Measurements from ENCODE around the gene SPDEF.

Gene SPDEF

DNA sequence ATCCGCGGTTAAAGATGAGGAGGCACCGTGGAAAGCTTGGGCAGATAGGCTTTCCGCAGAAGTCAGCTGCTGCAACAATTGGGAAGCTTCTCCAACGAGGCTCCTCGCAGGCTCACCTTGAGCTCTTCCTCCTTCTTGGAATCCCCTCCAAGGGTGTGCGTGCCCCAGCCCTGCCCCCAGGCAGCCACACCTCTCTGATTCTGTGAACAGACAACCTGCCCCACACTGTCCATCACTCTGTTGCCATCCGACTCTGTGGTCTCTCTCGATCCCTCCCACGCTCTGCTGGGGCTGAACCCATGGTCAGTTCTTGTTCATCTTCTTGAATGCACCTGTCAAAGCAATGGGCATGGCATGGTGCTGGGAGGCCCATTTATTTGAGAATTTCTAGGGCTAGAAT lies 58.7 kb downstream of the SPDEF start:
- no peak overlapping the region for H3K9ac ChIP-seq (ENCODE audit: insufficient read length, low read depth)
- DNase-seq (ENCODE audit: low read depth, low spot score): no peak
- TF ChIP-seq ZNF274 (IDR thresholded peaks at IDR 0.05; ENCODE audit: low read depth, low read length) (no peak), YY1 (IDR thresholded peaks at IDR 0.05; ENCODE audit: insufficient read depth, insufficient read length) (no peak), SUZ12 (IDR thresholded peaks at IDR 0.05; ENCODE audit: extremely low read depth, insufficient read depth, insufficient read length) (no peak)
- peaks cover 15% of the 10 kb centered on the region; the same call in 1 of the 2 replicates for H3K9me3 ChIP-seq (ENCODE audit: insufficient read depth, low read length)
- H3K4me3 ChIP-seq (ENCODE audit: insufficient read length, low read depth): no peak overlapping the region
- H3K4me1 ChIP-seq (ENCODE audit: insufficient read depth, insufficient read length): peaks cover 3% of the 10 kb centered on the region
- no peaks in the 10 kb centered on the region for H3K36me3 ChIP-seq (ENCODE audit: insufficient read depth, insufficient read length, low read length)
- H3K27me3 ChIP-seq (ENCODE audit: insufficient read depth, insufficient read length): no peaks in the 10 kb centered on the region

DNA sequence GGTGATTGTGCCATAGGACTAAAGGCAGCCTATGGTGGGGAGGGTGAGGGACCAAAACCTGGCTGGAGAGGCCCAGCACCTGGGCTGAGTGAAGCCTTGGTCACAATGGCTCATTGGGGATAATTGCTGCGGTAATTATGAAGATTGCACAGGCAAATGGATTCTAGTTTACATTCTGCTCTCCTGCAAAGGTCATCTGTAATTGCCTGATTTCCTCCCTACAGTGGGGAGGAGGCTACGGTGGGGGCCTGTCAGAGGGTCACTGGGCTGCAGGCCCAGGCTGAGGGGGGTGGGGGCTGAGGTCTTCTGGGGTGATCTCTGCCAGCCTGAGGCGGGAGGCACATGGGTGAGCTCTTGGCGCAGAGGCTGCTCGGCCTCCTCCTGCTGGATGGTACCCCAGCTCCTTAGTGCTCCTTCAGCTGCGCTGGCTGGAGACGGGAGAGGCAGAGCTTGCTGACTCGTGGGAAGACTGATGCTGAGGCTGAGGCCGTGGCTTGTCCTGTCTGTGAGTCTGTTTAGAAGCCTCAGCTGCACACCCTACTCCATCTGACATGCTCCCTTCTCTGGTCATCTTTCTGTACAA lies 59.9 kb downstream of the SPDEF start:
- Histone ChIP-seq H3K36me3 (ENCODE audit: insufficient read depth, insufficient read length, low read length) (no peaks in the 10 kb centered on the region), H3K9ac (ENCODE audit: insufficient read length, low read depth) (no peak overlapping the region), H3K27me3 (ENCODE audit: insufficient read depth, insufficient read length) (no peaks in the 10 kb centered on the region), H3K4me3 (ENCODE audit: insufficient read length, low read depth) (no peak overlapping the region), H3K9me3 (ENCODE audit: insufficient read depth, low read length) (peaks cover 8% of the 10 kb centered on the region; the same call in 1 of the 2 replicates), H3K4me1 (ENCODE audit: insufficient read depth, insufficient read length) (peaks cover 3% of the 10 kb centered on the region)
- TF ChIP-seq YY1 (IDR thresholded peaks at IDR 0.05; ENCODE audit: insufficient read depth, insufficient read length): no peak
- TF ChIP-seq ZNF274 (IDR thresholded peaks at IDR 0.05; ENCODE audit: low read depth, low read length): no peak
- no peak for TF ChIP-seq SUZ12 (IDR thresholded peaks at IDR 0.05; ENCODE audit: extremely low read depth, insufficient read depth, insufficient read length)
- no peak for DNase-seq (ENCODE audit: low read depth, low spot score)

GRCh38 chr6:34494973-34495372 lies 61.2 kb downstream of the SPDEF start:
- H3K9me3 ChIP-seq (ENCODE audit: insufficient read depth, low read length): no peaks in the 10 kb centered on the region
- no peak for DNase-seq (ENCODE audit: low read depth, low spot score)
- H3K9ac ChIP-seq (ENCODE audit: insufficient read length, low read depth): no peak overlapping the region
- no peaks in the 10 kb centered on the region for H3K36me3 ChIP-seq (ENCODE audit: insufficient read depth, insufficient read length, low read length)
- no peaks in the 10 kb centered on the region for H3K27me3 ChIP-seq (ENCODE audit: insufficient read depth, insufficient read length)
- TF ChIP-seq ZNF274 (IDR thresholded peaks at IDR 0.05; ENCODE audit: low read depth, low read length) (no peak), SUZ12 (IDR thresholded peaks at IDR 0.05; ENCODE audit: extremely low read depth, insufficient read depth, insufficient read length) (no peak), YY1 (IDR thresholded peaks at IDR 0.05; ENCODE audit: insufficient read depth, insufficient read length) (no peak)
- peaks cover 3% of the 10 kb centered on the region for H3K4me1 ChIP-seq (ENCODE audit: insufficient read depth, insufficient read length)
- no peak overlapping the region for H3K4me3 ChIP-seq (ENCODE audit: insufficient read length, low read depth)

DNA sequence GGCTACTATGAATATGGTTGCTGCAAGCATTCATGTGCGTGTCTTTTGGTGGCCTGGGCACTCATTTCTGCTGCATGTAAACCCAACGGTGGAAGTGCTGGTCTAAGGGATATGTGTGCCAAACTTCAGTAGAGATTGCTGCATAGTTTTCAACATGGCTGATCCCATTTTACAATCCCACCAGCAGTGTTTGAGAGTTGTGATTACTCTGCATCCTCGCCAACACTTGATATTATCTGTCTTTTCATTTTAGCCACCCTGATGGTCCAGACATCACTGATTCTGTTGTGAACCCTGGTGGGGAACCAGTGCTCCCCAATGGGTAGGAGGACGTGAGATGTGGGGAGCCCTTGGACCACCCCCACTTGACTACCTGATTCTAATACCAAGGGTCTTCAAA lies 62.8 kb downstream of the SPDEF start:
- no peaks in the 10 kb centered on the region for H3K27me3 ChIP-seq (ENCODE audit: insufficient read depth, insufficient read length)
- peaks cover 3% of the 10 kb centered on the region for H3K4me1 ChIP-seq (ENCODE audit: insufficient read depth, insufficient read length)
- H3K9ac ChIP-seq (ENCODE audit: insufficient read length, low read depth): no peak overlapping the region
- no peak overlapping the region for H3K4me3 ChIP-seq (ENCODE audit: insufficient read length, low read depth)
- no peaks in the 10 kb centered on the region for H3K9me3 ChIP-seq (ENCODE audit: insufficient read depth, low read length)
- TF ChIP-seq YY1 (IDR thresholded peaks at IDR 0.05; ENCODE audit: insufficient read depth, insufficient read length) (no peak), ZNF274 (IDR thresholded peaks at IDR 0.05; ENCODE audit: low read depth, low read length) (no peak), SUZ12 (IDR thresholded peaks at IDR 0.05; ENCODE audit: extremely low read depth, insufficient read depth, insufficient read length) (no peak)
- DNase-seq (ENCODE audit: low read depth, low spot score): no peak
- no peaks in the 10 kb centered on the region for H3K36me3 ChIP-seq (ENCODE audit: insufficient read depth, insufficient read length, low read length)

GRCh38 chr6:34491091-34491430 lies 65.1 kb downstream of the SPDEF start:
- no peak for DNase-seq (ENCODE audit: low read depth, low spot score)

GRCh38 chr6:34490390-34491090 lies 65.6 kb downstream of the SPDEF start:
- Histone ChIP-seq H3K9me3 (ENCODE audit: insufficient read depth, low read length) (no peaks in the 10 kb centered on the region), H3K4me1 (ENCODE audit: insufficient read depth, insufficient read length) (no peaks in the 10 kb centered on the region), H3K4me3 (ENCODE audit: insufficient read length, low read depth) (no peak overlapping the region), H3K27me3 (ENCODE audit: insufficient read depth, insufficient read length) (no peaks in the 10 kb centered on the region), H3K9ac (ENCODE audit: insufficient read length, low read depth) (no peak overlapping the region), H3K36me3 (ENCODE audit: insufficient read depth, insufficient read length, low read length) (no peaks in the 10 kb centered on the region)
- no peak for DNase-seq (ENCODE audit: low read depth, low spot score)
- TF ChIP-seq SUZ12 (IDR thresholded peaks at IDR 0.05; ENCODE audit: extremely low read depth, insufficient read depth, insufficient read length) (no peak), YY1 (IDR thresholded peaks at IDR 0.05; ENCODE audit: insufficient read depth, insufficient read length) (no peak), ZNF274 (IDR thresholded peaks at IDR 0.05; ENCODE audit: low read depth, low read length) (no peak)

More at GRCh38 chr6:34491091-34491430, 65.1 kb downstream of the SPDEF start:
- Histone ChIP-seq H3K9me3 (ENCODE audit: insufficient read depth, low read length) (no peaks in the 10 kb centered on the region), H3K4me1 (ENCODE audit: insufficient read depth, insufficient read length) (no peaks in the 10 kb centered on the region), H3K27me3 (ENCODE audit: insufficient read depth, insufficient read length) (no peaks in the 10 kb centered on the region), H3K36me3 (ENCODE audit: insufficient read depth, insufficient read length, low read length) (no peaks in the 10 kb centered on the region), H3K9ac (ENCODE audit: insufficient read length, low read depth) (no peak overlapping the region), H3K4me3 (ENCODE audit: insufficient read length, low read depth) (no peak overlapping the region)
- TF ChIP-seq SUZ12 (IDR thresholded peaks at IDR 0.05; ENCODE audit: extremely low read depth, insufficient read depth, insufficient read length) (no peak), ZNF274 (IDR thresholded peaks at IDR 0.05; ENCODE audit: low read depth, low read length) (no peak), YY1 (IDR thresholded peaks at IDR 0.05; ENCODE audit: insufficient read depth, insufficient read length) (no peak)

GRCh38 chr6:34489207-34489805 lies 66.8 kb downstream of the SPDEF start:
- no peak for DNase-seq (ENCODE audit: low read depth, low spot score)
- no peaks in the 10 kb centered on the region for H3K36me3 ChIP-seq (ENCODE audit: insufficient read depth, insufficient read length, low read length)
- no peak overlapping the region for H3K4me3 ChIP-seq (ENCODE audit: insufficient read length, low read depth)
- no peaks in the 10 kb centered on the region for H3K4me1 ChIP-seq (ENCODE audit: insufficient read depth, insufficient read length)
- TF ChIP-seq SUZ12 (IDR thresholded peaks at IDR 0.05; ENCODE audit: extremely low read depth, insufficient read depth, insufficient read length) (no peak), ZNF274 (IDR thresholded peaks at IDR 0.05; ENCODE audit: low read depth, low read length) (no peak), YY1 (IDR thresholded peaks at IDR 0.05; ENCODE audit: insufficient read depth, insufficient read length) (no peak)
- no peak overlapping the region for H3K9ac ChIP-seq (ENCODE audit: insufficient read length, low read depth)
- no peaks in the 10 kb centered on the region for H3K27me3 ChIP-seq (ENCODE audit: insufficient read depth, insufficient read length)
- no peaks in the 10 kb centered on the region for H3K9me3 ChIP-seq (ENCODE audit: insufficient read depth, low read length)

Measured in NT2/D1 (cell line).